ENCODE data around the gene KRTAP10-11.

The KRTAP10-11 gene

DNA sequence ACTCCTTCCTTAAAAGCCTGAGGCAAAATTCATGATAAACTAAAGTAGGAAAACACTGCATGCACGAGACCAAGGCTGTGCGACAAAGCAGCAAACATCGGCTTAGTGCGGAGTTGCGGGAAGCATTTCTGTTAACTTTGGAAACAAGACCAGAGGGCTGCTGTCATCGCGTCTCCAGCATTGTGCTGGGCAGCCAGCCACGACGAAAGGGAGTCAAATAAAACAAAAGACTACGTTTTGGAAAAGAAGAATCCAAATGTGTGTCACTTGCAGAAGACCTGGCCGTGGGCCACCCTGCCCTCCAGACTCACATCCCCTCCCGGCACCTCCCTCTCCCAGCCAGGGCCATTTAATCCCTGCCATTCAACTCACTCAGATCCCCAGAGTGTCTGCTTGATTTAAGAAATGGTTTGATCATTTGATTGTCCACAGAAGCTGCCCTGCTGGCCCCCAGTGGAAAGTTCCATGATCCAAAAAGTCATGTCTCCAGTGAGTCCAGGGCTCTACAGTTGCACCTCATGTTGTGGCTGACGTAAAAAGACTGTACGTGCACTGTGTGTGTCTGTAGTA, 2.4 kb upstream of the KRTAP10-11 start:
- no peak for DNase-seq

DNA sequence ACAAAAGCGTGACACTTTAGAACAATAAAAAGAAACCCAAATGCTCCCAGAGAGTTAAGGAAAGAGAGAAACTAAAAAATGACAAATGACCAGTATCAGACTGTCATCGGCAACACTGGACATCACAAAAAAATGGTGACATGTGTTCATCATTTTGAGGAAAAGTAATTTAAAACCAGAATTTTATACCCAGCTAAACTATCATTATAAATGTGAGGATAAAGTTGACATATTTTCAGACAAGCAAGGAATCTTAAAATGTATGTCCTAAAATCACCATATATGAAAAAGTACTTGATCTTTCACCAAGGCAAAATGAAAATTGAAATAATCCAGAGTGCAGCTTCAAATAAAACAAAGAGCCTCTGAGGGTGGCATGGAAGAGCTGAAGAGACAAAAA, 1.3 kb upstream of the KRTAP10-11 start:
- no peak for DNase-seq

DNA sequence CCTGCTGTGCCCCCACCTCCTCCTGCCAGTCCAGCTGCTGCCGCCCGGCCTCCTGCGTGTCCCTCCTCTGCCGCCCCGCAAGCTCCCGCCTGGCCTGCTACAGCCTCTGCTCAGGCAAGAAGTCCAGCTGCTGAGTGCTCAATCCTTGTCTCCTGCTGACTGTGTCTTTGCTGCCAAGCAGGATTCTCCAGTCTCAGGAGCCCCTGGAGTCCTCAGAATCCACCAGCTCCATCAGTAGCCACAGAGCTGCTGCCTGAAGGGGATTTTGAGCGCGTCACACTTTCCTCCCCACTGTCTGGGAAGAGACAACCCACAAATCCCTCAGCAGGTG, 973 bp downstream of the KRTAP10-11 start:
- no peak for DNase-seq

DNA sequence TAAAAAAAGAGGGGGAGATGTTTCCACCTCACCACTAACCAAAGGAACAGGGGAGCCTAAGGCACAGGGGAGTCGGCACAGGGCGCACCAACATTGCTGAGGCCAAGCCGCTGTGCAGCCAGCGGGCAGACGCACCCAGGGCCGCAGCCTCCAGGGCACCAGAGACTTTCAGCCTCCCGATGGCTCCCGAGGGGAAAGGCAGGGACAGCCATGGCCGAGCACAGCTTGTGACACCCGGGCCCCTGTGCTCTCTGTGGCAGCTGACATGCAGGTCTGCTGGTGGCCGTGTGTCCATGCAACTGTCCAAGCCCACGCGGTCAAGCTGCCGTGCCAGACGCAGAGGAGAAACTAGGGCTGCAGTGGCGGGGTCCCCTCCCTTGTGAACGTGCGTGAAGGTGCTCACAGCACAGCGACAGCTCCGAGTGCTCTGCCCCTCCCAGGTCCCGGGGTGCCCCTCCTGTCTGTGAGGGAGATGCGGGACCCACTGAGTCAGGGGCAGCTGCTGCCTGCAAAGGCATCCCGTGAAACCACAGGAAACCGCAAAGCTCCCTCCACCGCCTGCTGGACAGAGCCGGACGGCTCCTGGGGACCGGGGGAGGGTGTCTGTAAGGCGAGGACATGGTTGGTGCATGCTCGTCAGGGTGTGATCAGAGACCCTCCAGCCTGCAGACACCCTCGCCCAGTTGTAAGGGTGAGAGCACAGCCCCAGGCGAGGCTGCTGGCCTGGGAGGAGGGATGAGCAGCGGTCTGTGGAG, 2.5 kb downstream of the KRTAP10-11 start:
- DNase-seq = no peak

DNA sequence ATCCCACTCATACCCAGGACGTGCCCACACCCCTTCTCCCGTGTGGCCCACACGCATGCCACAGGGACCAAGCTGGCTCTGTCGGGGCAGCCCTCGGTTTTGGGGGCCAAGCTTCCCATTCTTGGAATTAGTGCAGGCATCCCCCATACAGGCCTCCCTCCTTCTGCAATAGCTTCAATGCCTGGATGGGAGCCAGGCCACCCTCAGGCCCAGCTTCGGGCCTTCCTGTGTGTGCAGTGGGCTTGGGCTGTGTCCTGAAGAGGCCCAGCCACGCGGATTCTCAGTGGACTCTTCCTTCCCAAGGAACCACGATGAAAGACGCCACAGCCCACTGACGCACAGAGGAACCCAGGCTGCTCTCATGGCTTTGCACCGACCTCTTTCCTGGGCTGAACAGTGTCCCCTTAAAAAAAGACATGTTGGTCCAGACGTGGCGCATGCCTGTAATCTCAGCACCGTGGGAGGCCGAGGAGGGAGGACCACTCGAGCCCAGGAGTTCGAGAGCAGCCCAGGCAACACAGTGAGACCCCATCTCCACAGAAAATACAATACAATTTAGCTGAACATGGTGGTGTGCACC, 3.4 kb downstream of the KRTAP10-11 start:
- no peak for DNase-seq

DNA sequence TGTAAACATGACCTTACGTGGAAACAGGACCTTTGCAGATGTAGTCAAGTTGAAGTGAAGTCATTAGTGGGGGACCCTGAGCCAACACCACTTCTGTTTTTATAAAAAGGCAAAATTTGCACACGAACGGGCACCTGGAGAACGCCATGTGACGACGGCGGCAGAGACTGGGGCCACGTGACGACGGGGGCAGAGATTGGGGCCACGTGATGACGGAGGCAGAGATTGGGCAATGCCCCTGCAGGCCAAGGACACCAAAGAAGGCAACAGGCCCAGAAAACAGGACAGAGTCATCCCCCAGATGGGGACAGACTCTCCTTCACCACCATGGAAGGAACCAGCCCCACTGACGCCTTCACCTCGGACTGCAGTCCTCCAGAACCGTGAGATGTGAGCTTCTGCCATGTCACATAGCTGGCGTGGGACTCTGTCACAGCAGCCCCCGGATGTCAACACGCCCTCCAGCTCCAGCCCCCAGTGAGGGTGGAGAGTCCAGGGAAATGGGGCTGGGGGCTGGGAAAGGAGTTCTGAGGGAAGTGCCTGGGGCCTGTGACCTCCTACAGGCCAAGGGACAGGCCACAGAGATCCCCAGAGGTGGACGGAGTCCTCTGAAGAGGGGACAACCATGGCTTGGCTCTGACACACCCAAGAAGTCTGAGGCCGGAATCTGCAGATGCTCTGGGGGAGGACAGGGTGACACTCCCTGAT, 4.2 kb downstream of the KRTAP10-11 start:
- DNase-seq = no peak

DNA sequence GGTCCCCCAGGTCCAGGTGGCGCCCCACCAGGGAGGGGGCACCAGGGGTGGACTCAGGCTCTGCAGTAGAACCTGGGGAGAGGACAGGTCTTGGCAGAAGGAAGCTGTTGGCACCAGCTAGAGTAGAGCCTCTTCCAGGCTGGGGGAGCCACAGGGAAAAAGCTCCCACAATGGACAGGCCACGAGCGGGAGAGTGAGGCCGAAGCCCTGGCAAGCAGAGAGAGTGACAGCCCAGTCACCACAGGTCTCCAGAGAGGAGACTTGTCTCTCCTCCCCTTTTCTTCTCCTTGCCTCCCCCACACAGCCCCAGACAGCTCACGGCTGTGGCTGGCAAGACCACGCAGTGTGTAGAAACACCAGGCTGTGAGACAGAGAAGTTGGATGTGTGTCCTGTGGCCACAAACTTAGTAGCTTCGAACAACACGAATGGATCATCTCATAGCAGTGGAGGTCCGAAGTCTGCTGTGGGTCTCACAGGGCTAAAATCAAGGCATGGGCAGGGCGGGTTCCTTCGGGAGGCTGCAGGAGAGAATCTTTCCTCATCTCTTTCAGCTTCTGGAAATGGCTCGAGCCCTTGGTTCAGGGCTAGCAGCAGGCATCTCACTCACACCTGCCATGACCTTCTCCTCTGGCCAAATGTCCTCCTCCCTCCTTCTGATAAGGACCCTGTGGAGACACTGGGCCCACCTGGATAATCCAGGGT, 4.9 kb downstream of the KRTAP10-11 start:
- DNase-seq = no peak

DNA sequence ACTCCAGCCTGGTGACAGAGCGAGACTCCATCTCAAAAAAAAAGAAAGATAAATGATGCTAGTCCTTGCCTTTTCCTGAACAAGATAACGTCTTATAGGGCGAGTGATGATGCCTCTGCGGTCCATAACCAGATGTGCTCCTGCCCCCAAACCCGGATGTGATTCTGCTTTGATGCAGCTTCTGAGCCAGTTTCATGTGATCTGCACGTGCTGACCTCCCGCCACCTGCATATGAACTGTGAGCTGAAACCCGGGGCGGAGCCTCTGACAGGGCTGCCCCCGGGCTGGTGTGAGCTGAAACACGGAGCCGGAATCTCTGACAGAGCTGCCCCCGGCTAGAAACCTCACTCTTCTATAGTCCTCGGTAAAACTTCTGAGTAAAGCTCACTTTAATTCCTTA, 6.9 kb downstream of the KRTAP10-11 start:
- peak; percentile 48 for DNase-seq

DNA sequence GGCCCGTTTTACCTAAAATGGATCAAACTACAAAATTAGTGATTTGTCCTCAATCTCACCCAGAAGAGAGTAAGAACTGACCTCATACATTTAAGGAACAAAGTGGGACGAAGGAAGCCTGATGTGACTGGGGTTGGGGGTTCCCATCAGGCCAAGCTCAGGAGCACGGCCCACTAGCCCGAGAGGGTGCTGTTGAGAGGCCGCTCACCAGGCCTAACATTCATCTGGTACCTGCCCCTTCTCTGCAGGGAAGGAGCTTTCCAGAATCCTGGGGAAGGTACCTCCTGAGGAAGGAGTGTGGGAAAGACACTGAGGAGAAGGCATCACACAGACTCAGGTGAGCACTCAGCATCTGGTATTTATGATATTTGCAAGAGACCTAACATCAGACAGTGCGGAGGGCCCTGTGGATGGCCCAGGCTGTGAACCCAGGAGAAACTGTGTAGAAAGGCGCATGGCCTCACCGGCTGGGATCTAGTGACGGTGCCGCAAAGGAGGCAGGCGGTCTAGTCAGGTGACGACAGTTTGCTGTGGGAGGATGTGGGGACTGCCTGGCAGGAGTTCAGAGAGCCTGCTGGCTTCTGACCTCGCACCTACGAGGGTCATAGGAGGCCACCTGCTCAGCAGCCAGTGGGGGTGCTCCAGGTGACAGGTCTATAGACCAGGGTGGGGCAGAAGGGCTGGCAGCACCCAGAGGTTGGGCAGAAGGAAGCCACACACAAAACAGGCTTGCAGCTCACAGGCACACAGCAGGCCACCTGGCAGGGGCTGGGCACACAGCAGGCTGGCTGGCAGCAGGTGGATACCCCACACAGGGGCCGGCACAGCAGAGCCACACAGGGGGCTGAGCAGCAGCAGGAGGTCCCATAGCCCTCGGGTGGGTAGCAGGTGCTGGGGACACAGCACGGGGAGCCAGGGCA, 7.7 kb downstream of the KRTAP10-11 start:
- DNase-seq = peak; percentile 75

DNA sequence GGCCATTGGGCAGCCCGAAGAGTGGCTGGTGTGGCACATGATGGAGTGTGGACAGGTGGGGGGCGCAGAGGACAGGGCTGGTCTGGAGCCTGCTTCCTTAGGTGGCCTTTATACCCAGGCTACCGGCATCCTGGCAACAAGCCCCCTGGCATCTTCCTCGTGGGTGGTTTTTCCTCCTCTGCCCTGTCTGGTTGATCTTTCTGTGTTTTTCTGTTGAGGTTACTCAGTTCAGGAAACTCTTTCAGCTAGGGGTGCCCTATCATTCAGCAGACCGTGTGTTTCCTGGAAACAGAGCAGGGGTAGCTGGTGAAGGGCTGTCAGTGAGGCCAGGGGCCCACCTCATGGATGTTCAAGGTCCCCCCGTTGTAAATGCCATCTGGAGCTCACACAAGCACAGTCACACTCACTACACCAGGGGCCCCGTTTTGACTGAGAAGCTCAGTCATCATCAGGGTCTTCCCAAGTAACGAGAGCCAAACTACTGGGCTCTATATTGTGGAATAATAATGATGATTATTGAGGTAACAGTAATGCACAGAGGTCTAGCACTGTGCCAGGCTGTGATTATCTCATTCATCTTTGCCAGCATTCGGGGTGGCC, 8.5 kb downstream of the KRTAP10-11 start, which contains the start of gene KRTAP12-4:
KRTAP12-4 (minus strand) TSS at position 84 of the 600 bp plus-strand sequence; CDS start at position 39, 45 bp downstream.
- DNase-seq = no peak

DNA sequence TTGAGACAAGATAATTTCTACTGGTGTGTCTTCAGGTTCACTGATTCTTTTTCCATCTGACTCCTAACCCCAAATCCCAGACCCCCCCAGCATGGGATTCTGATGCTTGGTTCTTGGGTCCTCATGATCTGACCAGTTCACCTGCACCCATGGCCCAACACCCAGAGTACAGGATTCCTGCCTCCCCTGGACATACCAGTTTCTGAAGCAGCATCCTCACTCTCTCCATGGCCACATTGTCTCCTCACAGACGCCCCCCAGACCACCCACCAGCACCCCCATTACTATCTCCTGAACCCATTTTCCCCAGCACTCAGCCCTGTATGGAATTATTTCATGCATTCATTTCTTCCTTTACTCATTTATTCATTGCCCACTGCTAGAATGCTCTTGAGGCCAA, 10.7 kb downstream of the KRTAP10-11 start:
- DNase-seq = peak; percentile 47

DNA sequence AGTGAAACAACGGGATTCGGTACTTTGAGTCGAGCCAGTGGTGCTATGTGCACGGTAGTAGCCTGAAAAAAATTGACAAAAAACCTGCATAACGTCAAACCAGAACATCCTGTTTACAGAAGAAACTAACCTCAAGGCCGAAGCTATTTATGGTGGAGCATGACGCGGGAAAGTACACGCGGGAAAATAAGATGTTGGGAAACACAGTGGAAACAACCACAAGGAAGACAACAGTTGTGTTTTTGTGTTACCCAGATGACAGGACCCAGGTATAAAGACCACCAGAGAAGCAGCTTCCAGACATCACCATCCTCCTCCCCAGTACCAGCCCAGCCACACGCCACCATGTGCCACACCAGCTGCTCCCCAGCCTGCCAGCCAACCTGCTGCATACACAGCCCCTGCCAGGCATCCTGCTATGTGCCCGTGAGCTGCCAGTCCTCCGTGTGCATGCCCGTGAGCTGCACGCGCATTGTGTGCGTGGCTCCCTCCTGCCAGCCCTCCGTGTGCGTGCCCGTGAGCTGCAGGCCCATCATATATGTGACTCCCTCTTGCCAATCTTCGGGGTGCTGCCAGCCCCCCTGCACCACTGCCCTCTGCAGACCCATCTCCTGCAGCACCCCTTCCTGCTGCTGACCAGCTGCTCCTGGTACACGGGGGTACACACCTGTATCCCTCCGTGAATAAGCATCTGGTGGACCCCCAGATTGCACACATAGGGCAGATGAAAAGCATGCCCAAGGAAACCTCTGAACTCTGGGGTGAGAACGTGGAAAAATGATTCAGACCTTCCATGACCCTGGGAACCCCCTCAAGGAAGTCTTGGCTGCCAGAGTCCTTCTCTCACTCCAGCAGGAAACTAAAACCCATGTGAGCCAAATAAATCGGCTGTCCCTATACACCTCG, 11.7 kb downstream of the KRTAP10-11 start, which contains the start of gene KRTAP12-3:
KRTAP12-3 (plus strand) TSS at position 298 of the 906 bp plus-strand sequence; CDS start at position 346, 48 bp downstream.
- peak; percentile 74 for DNase-seq

DNA sequence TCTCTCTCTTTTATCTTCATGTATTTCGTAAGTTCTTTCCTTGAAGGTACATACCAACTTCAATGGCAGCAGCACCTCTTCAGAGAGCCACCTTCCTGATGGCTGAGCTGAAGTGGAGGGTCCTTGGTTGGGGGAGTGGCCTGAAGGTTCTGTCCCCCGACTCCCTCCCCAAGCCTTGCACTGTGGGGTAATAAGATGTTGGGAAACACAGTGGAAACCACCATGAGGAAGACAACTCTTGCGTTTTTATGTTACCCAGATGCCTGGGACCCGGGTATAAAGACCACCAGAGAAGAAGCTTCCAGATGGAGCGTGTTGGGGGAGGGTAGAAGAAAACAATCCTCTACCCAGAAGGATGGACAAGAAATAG, 12.3 kb downstream of the KRTAP10-11 start:
- no peak for DNase-seq

DNA sequence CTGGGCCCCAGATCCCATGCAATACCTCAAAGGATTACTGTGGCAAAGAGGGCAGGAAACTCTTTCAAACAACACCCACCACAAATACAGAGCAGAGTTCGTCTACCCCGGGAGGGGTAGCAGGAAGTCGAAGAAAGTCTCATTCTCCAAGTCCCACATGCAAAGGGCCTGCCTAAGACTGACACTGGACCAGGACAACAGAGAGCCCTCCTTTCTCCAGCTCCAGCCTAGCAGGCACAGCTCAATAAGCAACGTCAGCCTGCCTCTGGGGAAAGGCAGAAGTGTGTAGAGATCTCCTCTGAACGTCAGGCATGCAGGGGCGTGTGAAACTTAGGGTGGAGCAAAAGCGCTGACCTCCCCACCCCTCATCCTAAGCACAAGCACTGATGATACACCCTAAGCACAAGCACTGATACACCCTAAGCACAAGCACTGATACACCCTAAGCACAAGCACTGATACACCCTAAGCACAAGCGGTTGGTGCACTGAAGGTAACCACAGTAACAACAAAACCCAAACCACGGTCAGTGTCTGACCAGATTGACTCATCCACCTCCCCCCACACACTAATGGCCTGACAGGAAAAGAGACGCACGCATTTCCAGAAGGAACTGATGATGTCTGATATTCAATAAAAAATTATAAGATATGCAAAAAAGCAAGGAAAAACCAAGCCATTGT, 12.8 kb downstream of the KRTAP10-11 start:
- peak; percentile 61 for DNase-seq

DNA sequence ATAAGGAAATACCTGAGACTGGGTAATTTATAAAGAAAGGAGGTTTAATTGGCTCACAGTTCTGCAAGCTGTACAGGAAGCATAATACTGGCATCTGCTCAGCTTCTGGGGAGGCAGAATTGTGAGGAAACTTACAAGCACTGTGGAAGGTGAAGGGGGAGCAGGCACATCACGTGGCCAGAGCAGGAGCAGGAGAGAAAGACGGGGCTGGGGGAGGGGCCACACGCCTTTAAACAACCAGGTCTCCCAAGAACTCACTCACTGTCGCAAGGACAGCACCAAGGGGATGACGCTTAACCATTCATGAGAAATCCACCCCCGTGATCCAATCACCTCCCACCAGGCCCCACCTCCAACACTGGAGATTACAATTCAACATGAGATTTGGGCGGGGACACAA, 15.4 kb downstream of the KRTAP10-11 start:
- DNase-seq = peak; percentile 19

DNA sequence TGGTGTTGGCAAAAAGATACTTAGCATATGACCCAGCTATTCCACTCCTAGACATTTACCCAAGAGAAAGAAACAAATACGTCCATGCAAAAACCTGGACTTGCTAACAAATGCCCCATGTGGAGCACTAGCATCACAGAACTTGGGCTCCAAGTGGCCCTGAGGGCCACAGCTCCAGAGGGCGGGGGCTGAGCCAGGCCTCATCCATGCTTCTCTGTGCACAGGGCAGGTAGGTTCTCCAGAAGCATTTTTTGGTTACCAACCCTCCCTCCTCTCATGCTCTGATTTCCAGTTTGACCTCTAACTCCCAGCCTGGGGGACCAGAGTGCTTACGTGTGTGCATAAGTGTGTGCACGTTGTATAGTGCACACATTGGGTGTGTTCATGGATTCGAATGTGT, 18.5 kb downstream of the KRTAP10-11 start:
- peak; percentile 44 for DNase-seq

DNA sequence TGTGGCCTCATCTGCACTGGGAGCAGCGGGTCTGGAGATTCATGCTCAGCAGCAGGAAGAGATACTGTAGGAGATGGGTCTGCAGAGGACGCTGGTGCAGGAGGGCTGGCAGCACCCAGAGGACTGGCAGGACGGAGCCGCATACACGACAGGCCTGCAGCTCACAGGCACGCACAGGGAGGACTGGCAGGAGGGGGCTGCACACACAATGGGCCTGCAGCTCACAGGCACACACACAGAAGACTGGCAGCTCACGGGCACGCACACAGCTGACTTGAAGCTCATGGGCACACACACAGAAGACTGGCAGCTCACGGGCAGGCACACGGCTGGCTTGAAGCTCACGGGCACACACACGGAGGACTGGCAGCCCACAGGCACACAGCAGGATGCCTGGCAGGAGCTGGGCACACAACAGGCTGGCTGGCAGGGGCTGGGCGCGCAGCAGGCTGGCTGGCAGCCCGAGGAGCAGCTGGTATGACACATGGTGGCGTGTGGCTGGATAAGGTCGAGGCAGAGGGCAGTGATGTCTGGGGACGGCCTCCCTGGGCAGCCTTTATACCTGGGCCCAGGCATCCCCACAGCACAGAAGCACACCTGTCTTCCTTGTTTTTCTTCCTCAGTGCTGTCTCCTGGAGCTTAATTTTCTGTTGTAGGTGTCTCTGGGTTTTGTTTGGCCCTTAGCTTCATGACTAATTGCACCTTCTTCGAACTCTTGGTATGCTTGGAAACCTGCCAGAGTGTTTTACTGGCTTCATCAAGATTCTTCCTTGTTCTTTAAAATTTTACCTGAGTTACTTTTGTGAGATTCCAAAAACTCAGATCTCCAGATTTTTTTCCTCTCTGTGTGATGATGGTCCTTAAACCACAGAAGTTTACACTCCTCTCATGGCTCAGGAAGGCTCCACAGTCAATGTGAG, 20.4 kb downstream of the KRTAP10-11 start, which contains the start of gene KRTAP12-2:
KRTAP12-2 (minus strand) TSS at position 527 of the 920 bp plus-strand sequence; CDS start at position 486, 41 bp downstream.
- peak; percentile 55 for DNase-seq

DNA sequence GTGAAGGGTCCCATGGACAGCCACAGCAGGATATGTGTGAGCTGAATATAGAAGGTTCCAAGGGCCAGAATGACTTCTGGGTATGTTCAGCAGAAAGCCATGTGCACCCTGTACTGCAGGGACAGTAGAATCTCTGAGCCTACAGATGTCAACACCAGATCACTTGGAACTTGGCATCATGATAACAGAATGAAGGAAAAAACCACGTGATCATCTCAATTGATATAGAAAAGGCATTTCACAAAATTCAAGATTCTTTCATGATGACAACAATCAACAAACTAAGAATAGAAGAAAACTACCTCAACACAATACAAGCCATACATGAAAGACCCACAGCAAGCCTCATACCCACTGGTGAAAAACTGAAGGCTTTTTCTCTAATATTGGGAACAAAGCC, 21.4 kb downstream of the KRTAP10-11 start:
- no peak for DNase-seq
